Measurements from ENCODE around the gene TMEM17. TPM values are rescaled to one million over a fixed set of nuclear protein-coding genes. Genes with fewer than 3 reads are reported as not detected.

TMEM17 gene
- total and polyA plus RNA-seq, 2 of the 13 experiments (the other 11 are each of a cell fraction or from before 2014, with no cell fraction given), result 0.22 to 0.50 TPM

DNA sequence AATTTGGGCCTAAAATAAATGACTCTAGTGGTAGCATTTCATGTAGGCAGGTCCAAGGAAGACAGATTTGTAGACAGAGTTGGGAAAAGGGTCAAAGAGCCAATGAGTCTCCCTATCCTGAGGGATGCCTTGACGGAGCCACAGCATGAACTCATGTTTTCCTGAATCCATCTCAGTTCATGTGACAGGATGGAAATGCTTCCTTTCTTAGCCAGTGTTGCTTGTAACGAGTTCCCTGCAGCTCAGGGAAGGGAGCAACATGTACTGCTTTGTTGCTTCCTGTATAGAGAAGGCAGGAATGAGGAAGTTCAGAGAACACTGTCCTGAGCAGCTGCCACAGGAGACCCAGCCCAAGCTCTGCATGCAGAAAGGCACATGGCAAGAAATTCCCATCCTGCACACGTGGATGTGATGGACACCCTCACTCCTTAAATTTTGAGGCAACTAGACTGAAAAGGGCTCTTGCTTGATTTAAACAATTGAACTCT, 27.9 kb downstream of the TMEM17 start (continued):
- TF ChIP-seq, protein P1, sequence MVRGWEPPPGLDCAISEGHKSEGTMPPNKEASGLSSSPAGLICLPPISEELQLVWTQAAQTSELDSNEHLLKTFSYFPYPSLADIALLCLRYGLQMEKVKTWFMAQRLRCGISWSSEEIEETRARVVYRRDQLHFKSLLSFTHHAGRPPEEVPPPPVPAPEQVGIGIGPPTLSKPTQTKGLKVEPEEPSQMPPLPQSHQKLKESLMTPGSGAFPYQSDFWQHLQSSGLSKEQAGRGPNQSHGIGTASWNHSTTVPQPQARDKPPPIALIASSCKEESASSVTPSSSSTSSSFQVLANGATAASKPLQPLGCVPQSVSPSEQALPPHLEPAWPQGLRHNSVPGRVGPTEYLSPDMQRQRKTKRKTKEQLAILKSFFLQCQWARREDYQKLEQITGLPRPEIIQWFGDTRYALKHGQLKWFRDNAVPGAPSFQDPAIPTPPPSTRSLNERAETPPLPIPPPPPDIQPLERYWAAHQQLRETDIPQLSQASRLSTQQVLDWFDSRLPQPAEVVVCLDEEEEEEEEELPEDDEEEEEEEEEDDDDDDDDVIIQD (CRISPR knock-in tag; IDR thresholded peaks at IDR 0.05; ENCODE audit: low read depth), result peak; percentile 93
- TF ChIP-seq ZNF878 (CRISPR knock-in tag; IDR thresholded peaks at IDR 0.05), result no peak
- TF ChIP-seq ZNF547 (CRISPR knock-in tag; IDR thresholded peaks at IDR 0.05), result peak; percentile 37; the same call in 1 of the 2 replicates
- TF ChIP-seq ZNF558 (CRISPR knock-in tag; IDR thresholded peaks at IDR 0.05; ENCODE audit: borderline replicate concordance), result no peak
- 0 out of 2 replicates have a peak, but pooled peaks have one; percentile 31 for TF ChIP-seq ZNF331 (CRISPR knock-in tag; IDR thresholded peaks at IDR 0.05)
- peak; percentile 44; the same call in 1 of the 2 replicates for TF ChIP-seq SOX5 (CRISPR knock-in tag; IDR thresholded peaks at IDR 0.05; ENCODE audit: borderline replicate concordance)
- TF ChIP-seq IRF1 (CRISPR knock-in tag; IDR thresholded peaks at IDR 0.05; ENCODE audit: low read depth), result no peak
- TF ChIP-seq TFE3 (CRISPR knock-in tag; IDR thresholded peaks at IDR 0.05), result peak; percentile 52
- TF ChIP-seq ZNF136 (CRISPR knock-in tag; IDR thresholded peaks at IDR 0.05; ENCODE audit: low read depth), result 0 out of 2 replicates have a peak, but pooled peaks have one; percentile 43
- no peak for TF ChIP-seq KDM2A (CRISPR knock-in tag; IDR thresholded peaks at IDR 0.05; ENCODE audit: borderline replicate concordance, low read depth)
- TF ChIP-seq CHD4 (IDR thresholded peaks at IDR 0.05; ENCODE audit: borderline replicate concordance, low read length), result no peak
- TF ChIP-seq MEF2D (CRISPR knock-in tag; IDR thresholded peaks at IDR 0.05), result peak; percentile 67; the same call in 1 of the 2 replicates
- TF ChIP-seq RARA (CRISPR knock-in tag; IDR thresholded peaks at IDR 0.05), result peak; percentile 36; the same call in 1 of the 2 replicates
- no peak for TF ChIP-seq POGK (CRISPR knock-in tag; conservative IDR thresholded peaks at IDR 0.05)
- no peak for TF ChIP-seq HNRNPLL (IDR thresholded peaks at IDR 0.05; ENCODE audit: low read depth, low read length, poor library complexity, severe bottlenecking)
- TF ChIP-seq KMT2B (CRISPR knock-in tag; IDR thresholded peaks at IDR 0.05), result peak; percentile 65; the same call in 1 of the 2 replicates
- TF ChIP-seq ZNF275 (CRISPR knock-in tag; IDR thresholded peaks at IDR 0.05; ENCODE audit: borderline replicate concordance), result no peak
- no peak for TF ChIP-seq RXRA (CRISPR knock-in tag; IDR thresholded peaks at IDR 0.05)
- peak; percentile 46; the same call in 1 of the 2 replicates for TF ChIP-seq ZSCAN21 (CRISPR knock-in tag; IDR thresholded peaks at IDR 0.05; ENCODE audit: borderline replicate concordance)
- no peak for TF ChIP-seq ZNF747 (CRISPR knock-in tag; IDR thresholded peaks at IDR 0.05; ENCODE audit: borderline replicate concordance)
- TF ChIP-seq ELF1 (CRISPR knock-in tag; IDR thresholded peaks at IDR 0.05), result peak; percentile 91
